Stimulated activated CD4-positive, alpha-beta T cell treated with anti-CD3 and anti-CD28 coated beads, Interleukin-1b, Interleukin-23, amount 100 ng/mL, for 24 hours (primary cell): ENCODE measurements around the gene ZNF335.
"Not testable (repeated sequence)": the region's sequence is repeated elsewhere in the genome, so short reads cannot be mapped to it uniquely, and the experiment has no call there.

Source experiments
- DNase-seq, 4 experiments: peaks; one replicate each; pipeline ENCODE4 v3.0.0-alpha.2; 2020; ENCODE audit warnings: low read depth in 4 of 4, low spot score in 1 of 4

The ZNF335 gene

GRCh38 chr20:45972500-45973183, 639 bp upstream of the ZNF335 start:
- peak in 1 of 4 experiments; percentile 87 for DNase-seq

GRCh38 chr20:45971425-45971674, 653 bp downstream of the ZNF335 start:
- peak in 2 of 4 experiments; percentile 13 to 20 for DNase-seq

GRCh38 chr20:45970646-45971424, 1.2 kb downstream of the ZNF335 start:
- no peak for DNase-seq

- DNase-seq = no peak
Measured at GRCh38 chr20:45969712-45970634, 2.0 kb downstream of the ZNF335 start.

GRCh38 chr20:45968801-45969711, 2.9 kb downstream of the ZNF335 start:
- no peak for DNase-seq

GRCh38 chr20:45968081-45968671, 3.8 kb downstream of the ZNF335 start:
- no peak for DNase-seq

- DNase-seq = no peak
Measured at GRCh38 chr20:45967551-45968080, 4.4 kb downstream of the ZNF335 start.

GRCh38 chr20:45965169-45966002, 6.6 kb downstream of the ZNF335 start:
- DNase-seq = no peak

- no peak for DNase-seq
Measured at GRCh38 chr20:45964006-45964400, 8.0 kb downstream of the ZNF335 start.

- no peak for DNase-seq
Measured at GRCh38 chr20:45963059-45964005, 8.7 kb downstream of the ZNF335 start.

GRCh38 chr20:45962031-45962755, 9.8 kb downstream of the ZNF335 start:
- no peak for DNase-seq

GRCh38 chr20:45959956-45960630, 11.9 kb downstream of the ZNF335 start:
- no peak for DNase-seq

- no peak for DNase-seq
Measured at GRCh38 chr20:45959126-45959525, 12.9 kb downstream of the ZNF335 start.

GRCh38 chr20:45958593-45958992, 13.4 kb downstream of the ZNF335 start:
- DNase-seq = no peak

GRCh38 chr20:45957021-45957941, 14.7 kb downstream of the ZNF335 start:
- DNase-seq = no peak

- not testable (repeated sequence) for DNase-seq
Measured at GRCh38 chr20:45956326-45956725, 15.7 kb downstream of the ZNF335 start.
